Measurements from ENCODE around the gene BUB1B.

GRCh38 chr15:40249477-40250303 is 88.8 kb downstream of the BUB1B start:
- TF ChIP-seq CTCF (conservative IDR thresholded peaks at IDR 0.05; ENCODE audit: low read length) (no peak), EZH2phosphoT487 (IDR thresholded peaks at IDR 0.05; ENCODE audit: borderline replicate concordance, low read depth, low read length) (no peak)

Data from OCI-LY7 (cell line).